GM12875 (cell line): ENCODE data around the gene ERCC6L2.

Source experiments
- H3K4me3 ChIP-seq: one replicate; pipeline ENCODE4 v1.5.1; 2011; ENCODE audit warnings: low read depth, low read length, control low read depth
- TF ChIP-seq, protein P1 (sequence below): IDR thresholded peaks from 2 replicates; pipeline ENCODE4 v1.5.1; 2011; ENCODE audit warnings: low read depth, mild to moderate bottlenecking, control low read depth, inconsistent platforms, low read length, moderate library complexity, borderline replicate concordance; ENCODE audit not compliant: insufficient read depth

The ERCC6L2 gene

GRCh38 chr9:95952471-95952870 lies 77.0 kb downstream of the ERCC6L2 start:
- TF ChIP-seq, protein P1, sequence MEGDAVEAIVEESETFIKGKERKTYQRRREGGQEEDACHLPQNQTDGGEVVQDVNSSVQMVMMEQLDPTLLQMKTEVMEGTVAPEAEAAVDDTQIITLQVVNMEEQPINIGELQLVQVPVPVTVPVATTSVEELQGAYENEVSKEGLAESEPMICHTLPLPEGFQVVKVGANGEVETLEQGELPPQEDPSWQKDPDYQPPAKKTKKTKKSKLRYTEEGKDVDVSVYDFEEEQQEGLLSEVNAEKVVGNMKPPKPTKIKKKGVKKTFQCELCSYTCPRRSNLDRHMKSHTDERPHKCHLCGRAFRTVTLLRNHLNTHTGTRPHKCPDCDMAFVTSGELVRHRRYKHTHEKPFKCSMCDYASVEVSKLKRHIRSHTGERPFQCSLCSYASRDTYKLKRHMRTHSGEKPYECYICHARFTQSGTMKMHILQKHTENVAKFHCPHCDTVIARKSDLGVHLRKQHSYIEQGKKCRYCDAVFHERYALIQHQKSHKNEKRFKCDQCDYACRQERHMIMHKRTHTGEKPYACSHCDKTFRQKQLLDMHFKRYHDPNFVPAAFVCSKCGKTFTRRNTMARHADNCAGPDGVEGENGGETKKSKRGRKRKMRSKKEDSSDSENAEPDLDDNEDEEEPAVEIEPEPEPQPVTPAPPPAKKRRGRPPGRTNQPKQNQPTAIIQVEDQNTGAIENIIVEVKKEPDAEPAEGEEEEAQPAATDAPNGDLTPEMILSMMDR: no peak
- no peak overlapping the region for H3K4me3 ChIP-seq

GRCh38 chr9:95953986-95954385 lies 78.5 kb downstream of the ERCC6L2 start:
- no peak overlapping the region for H3K4me3 ChIP-seq
- TF ChIP-seq, protein P1: no peak

DNA sequence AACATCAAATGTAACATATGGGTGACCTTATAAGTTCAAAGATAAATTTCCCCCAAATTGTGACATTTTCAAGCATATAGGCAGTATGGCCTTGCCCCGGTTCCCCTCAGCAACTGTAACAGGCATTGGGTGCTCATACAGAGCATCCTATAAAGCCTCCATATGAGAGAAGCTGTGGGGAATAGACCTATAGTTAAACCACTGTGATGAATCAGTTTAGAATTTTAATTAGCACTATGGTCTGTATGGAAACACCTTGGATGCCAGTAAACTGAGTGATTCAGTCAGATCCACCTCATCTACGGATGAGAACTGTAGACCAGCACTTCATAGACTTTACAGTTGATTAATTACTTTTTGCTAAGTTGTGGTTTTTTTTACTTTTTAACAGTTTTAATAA lies 79.4 kb downstream of the ERCC6L2 start:
- no peak overlapping the region for H3K4me3 ChIP-seq
- TF ChIP-seq, protein P1: no peak

- H3K4me3 ChIP-seq: no peak overlapping the region
- TF ChIP-seq, protein P1: no peak
Measured at GRCh38 chr9:95962936-95963335, 87.4 kb downstream of the ERCC6L2 start.

- no peak overlapping the region for H3K4me3 ChIP-seq
- TF ChIP-seq, protein P1: no peak
Measured at GRCh38 chr9:95963659-95964058, 88.2 kb downstream of the ERCC6L2 start.

GRCh38 chr9:95966306-95966705 lies 90.8 kb downstream of the ERCC6L2 start:
- H3K4me3 ChIP-seq: no peak overlapping the region
- TF ChIP-seq, protein P1: no peak

- TF ChIP-seq, protein P1: no peak
- no peak overlapping the region for H3K4me3 ChIP-seq
Measured at GRCh38 chr9:95970317-95970716, 94.8 kb downstream of the ERCC6L2 start.
